HG03571 (cell line): ENCODE data around the gene SBK3.
"Not testable (repeated sequence)": the region's sequence is repeated elsewhere in the genome, so short reads cannot be mapped to it uniquely, and the experiment has no call there.

Experiments
- ATAC-seq: cut with Tn5 transposase; IDR thresholded peaks from one replicate; pipeline ENCODE4 v1.9.1; 2021; ENCODE audit not compliant: unreplicated experiment

The SBK3 gene

DNA sequence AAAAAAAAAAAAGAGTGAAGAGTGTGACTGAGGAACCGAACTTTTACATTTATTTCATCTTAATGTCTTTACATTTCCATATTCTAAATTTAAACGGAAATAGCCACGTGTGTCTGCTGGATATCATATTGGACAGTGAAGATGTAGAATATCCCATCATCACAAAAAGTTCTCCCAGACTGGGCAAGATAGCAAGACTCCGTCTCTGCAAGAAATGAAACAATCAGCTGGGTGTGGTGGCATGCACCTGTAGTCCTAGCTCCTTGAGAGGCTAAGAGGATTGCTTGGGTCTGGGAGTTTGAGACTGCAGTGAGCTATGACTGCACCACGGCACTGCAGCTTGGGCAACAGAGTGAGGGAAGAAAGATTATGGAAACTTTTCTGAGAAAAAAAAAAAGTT is 31.4 kb upstream of the SBK3 start:
- no peak for ATAC-seq

DNA sequence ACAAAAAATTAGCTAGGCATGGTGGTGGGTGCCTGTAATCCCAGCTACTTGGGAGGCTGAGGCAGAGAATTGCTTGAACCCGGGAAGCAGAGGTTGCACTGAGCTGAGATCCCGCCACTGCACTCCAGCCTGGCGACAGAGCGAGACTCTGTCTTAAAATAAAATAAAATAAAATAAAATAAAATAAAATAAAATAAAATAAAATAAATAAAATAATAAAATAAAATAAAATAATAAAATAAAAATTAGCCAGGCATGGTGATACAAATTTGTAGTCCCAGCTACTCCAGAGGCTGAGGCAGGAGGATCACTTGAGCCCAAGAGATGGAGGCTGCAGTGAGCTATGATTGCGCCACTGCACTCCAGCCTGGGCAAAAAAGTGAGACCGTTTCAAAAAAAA is 28.6 kb upstream of the SBK3 start:
- ATAC-seq = not testable (repeated sequence)

DNA sequence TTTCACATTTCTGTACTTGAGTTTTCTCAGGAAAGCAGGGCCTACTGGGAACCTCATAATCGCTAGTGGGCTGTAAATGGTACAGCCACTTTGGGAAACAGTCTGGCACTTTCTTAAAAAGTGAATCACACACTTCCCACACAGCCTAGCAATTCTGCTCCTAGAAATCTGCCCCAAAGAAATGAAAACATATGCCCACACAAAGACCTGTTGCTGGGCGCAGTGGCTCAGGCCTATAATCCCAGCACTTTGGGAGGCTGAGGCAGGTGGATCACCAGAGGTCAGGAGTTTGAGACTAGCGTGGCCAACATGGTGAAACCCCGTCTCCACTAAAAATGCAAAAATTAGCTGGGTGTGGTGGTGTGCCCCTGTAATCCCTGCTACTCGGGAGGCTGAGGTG is 24.1 kb upstream of the SBK3 start:
- not testable (repeated sequence) for ATAC-seq

DNA sequence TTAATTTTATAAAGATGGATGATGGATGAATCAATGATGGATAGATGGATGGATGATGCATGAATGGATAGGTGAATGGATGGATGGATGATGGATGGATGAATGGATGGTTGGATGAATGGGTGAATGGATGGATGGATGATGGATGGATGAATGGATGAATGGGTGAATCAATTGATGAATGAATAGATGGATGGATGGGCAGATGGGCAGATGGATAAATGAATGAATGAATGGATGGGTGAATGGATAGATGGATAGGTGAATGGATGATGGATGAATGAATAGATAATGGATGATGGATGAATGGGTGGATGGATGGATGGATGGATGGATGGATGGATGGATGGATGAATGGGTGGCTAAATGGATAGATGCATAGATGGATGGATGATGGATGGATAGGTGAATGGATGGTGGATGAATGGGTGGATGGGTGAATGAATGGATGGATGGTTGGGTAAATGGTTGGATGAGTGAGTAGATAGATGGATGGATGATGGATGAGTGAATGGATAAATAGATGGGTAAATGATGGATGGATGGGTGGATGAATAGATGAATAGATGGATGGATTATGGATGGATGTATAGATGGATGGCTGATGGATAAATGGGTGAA is 22.5 kb upstream of the SBK3 start:
- ATAC-seq = no peak

DNA sequence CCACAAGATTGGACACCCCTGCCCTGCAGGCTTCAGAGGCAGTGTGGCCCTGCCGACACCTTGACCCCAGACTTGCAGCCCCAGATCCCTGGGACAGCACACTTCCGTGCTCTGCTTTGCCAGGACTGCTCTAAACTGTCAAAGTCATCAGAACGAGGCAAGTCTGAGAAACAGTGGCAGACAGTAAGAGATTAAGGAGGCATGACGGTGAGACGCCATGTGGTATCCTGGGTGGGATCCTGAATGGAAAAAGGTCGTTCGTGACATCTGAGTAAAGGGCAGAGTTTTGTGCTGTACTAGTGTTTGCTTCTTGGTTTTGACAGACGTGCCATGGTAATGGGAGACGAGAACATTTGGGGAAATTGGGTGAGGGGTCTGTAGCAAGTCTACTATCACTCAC is 21.5 kb upstream of the SBK3 start:
- ATAC-seq = no peak

DNA sequence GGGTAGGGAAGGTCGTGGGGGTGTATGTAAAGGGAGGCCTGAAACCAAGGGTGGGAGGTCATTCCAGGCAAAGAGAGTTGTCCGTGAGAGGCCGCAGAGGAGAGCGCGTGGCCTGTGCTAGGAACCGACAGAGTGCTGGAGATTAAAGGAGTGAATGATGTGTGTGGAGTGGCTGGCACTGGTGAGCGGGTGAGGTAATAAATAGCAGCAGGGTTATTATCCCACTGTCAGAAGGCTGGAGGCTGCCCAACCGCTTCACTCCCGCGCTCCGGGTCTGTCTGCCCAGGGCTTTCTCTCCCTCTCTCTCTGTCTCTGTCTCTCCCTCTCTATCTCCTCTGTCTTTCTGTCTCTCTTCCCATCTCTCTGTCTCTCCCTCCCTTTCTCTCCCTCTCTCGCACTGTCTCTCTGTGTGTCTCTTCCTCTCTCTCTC is 17.9 kb upstream of the SBK3 start:
- ATAC-seq = no peak

DNA sequence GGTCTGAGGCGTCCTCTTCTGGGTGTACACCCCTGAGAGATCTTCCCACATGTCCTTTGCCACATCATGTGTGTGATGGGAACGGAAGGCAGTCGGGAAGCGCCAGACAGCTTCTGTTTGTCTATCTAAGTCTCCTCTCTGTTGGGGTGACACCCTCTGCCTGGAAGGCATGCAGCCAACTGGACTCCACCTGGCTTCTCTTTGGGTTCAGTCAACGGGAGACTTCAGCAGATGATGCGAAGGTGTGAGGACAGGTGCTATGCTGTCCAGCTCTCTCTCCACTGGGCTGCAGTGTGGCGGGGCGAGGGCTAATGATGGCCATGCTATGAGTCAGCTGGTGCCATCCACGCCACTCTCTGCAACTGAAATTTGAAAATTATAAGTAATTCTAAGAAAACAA is 14.3 kb upstream of the SBK3 start:
- ATAC-seq = no peak

DNA sequence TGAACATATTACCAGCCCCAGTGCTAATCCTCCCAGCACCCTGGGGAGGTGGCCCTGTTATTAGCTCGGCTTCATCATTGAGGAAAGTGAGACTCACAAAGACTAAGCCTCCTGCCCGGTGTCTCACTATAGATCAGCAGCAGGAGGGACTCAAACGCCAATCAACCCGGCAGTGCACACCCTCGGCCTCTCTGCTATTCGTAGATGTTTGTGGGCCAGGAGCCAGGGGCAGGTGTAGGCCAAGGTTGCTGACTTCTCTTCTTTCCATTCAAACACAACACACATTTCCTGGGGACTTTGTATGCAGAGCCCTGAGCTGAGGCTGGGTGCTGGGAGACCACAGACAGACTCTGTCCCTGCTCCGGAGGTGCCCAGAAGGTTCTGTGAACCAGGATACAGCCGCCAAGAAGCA is 9.4 kb upstream of the SBK3 start:
- ATAC-seq = no peak

DNA sequence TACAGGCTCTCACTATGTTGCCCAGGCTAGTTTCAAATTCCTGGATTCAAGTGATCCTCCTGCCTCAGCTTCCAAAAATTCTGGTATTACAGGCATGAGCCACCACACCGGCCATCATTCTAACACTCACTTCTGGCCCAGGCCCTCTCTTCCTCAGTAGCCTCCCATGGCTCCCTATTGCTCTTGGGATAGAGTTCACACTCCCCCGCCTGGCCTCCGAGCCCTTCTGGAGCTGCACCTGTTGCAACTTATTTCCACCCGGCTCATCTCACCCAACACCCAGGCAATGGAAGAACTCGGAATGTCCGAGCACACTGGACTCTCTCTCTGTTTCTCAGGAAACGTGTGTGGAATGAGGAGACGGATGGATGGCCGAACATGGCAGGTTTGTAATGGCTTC is 9.0 kb upstream of the SBK3 start:
- ATAC-seq = no peak

DNA sequence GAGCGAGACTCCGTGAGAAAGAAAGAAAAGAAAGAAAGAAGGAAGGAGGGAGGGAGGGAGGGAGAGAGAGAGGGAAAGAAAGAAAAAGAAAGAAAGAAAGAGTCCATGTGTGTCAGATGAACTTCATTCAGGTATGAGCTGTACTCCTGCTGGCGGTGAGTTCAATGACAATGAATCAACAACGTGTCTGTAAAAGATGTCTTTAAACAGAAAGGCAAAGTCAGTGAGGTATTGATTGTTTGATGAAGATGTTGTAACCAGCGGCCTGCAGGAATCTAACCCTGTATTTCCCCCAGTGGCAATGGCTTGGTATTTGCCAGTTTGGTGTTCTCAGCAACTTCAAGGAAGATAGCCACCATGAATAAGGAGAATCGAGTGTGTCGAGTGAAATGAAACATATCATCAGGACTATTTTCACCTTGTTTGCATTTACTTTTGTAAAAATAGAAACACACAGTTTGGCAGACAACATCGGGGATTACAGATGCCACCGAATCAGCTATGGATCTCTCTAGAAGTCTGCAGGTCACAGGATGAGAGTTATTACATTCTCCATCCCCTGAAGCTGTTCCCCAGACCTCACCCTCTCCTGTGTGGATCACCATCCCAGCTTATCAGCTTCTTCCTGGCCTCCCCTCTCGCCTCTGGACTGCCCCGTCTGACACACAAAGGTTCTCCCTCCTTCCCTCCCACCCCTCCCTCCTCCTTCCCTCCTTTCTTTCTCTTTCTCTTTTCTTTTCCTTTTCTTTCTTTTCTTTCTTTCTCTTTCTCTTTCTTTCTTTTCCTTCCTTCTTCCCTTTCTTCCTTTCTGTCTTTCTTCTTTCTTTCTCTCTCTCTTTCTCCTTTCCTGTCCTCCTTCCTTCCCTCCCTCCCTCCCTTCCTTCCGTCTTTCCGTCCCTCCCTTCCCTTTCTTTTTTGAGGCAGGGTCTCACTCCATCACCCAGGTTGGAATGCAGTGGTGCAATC is 8.2 kb upstream of the SBK3 start:
- ATAC-seq = no peak

DNA sequence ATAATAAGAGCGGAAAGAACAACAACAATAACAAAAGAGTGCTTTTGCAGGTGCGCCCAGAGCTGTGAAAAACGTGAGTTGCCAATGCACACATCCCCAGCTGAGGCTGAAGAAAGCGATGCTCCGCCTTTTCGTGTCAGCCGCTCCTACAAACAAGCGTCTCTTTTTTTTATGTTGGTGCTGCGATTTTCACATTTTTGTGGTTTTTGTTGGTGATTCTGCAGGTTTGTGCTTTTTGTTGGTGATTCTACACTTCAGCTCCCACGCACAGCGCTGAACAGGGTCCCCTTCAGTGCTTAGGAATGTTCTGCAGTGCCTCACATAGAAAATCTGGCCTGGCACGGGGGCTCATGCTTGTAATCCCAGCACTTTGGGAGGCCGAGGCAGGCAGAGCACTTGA is 7.3 kb upstream of the SBK3 start:
- no peak for ATAC-seq

DNA sequence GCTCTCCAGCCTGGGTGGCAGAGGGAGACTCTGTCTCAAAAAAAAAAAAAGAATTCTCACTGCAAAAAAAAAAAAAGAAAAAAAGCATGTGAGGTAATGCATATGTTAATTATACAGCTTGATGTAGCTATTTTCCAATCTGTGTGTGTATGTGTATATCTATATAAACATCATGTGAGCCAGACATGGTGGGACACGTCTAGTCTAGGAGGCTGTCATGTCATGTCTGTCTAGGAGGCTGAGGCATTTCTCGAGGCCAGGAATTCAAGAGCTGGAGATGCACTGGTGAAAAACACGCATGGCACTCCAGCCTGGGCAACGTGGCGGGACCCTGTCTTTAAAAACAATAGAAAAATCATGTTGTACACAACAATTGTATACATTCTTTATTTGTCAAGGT is 6.9 kb upstream of the SBK3 start:
- no peak for ATAC-seq

DNA sequence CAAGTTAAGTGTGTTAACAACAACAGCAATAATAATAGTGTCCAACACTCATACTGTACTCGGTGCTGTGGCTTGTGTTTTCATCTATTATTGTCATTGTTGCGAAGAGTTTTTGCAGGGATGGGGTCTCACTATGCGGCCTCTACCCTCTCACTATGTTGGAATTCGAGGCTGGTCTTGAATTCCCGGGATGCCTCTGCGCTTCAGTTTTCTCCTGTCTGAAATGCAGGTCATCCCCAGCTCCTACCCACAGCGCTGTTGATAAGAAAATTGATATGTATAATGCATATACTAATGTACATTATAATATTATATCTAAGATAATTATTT is 4.9 kb upstream of the SBK3 start:
- no peak for ATAC-seq

DNA sequence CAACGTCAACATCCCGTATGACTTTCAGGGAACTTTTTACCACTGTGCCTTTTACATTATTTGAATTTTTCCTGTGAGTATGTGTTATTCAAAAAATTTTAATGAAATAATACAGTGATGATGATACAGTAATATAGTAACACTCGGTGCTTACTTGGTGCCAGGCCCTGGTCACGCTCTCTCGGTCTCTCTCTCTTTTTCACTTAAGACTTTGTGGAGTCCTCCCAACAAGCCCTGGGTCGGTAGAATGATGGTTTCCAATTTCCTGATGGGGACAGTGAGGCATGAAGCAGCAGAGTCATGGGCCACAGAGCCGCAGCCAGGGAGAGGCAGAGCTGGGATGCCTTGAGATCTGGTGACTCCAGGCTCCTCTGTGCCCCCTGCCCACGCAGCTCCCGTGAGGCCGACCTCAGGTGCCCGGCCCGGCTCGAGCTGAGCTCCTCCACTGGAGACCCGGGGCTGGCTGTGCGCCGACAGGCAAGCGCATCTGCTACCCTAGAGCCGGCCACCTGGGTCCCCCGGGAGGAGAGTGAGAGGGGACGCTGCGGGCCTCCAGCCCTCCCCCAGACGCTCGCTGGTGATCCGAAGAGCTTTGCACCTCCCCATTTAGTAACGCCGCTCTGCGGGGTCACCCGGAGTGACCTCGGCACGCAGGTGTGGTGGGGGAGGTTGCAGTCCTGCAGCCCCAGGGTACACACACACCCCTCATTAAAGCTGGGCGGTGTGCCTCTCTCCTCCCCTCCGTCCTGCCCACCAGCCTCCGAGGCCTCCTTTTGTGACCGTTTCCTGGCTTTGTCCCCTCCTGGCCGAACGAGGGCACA is 4.4 kb upstream of the SBK3 start:
- no peak for ATAC-seq

DNA sequence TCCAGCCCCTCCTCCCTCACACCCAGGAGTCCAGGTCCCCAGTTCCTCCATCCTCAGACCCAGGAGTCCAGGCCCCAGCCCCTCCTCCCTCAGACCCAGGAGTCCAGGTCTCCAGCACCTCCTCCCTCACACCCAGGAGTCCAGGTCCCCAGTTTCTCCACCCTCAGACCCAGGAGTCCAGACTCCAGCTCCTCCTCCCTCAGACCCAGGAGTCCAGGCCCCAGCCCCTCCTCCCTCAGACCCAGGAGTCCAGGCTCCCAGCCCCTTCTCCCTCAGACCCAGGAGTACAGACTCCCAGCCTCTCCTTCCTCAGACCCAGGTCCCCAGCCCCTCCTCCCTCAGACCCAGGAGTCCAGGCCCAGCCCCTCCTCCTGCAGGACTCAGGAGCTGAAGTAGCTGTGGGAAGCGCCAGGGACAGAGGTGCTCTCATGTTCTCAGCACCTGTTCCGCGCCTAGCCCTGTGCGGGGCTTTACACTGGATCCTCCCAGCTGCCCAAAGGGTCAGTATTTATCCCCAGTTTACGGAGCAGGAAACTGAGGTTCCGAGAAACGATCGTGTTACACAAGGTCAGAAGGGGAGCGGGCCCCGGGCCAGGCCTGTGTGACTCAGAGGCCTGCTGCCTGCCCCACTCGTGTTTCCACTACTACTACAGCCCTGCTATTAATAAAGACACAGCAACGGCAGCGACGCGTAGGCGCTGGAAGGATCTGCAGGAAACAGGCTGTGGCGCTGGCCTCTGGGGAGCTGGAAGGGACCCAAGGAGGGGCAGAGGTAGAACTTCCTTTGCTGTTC is 1.7 kb upstream of the SBK3 start:
- ATAC-seq = no peak

DNA sequence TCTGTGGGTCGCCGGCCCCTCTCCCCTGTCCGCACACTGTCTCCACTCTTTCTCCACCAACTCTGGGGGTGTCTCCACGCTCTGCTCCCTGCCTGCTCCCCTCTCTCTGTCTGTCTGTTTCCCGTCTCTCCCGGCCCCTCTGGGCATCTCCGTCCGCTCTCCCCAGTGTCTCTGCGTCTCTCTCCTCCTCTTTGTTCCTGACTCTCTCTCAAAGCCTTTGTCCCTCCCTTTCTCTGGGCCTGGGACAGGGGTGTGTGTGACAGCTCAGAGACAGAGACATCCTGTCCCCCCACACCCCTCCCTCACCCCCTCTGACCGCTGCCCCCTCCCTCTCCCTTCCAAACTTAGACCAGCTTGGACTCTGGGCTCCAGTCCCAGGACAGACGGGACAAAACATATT is 668 bp upstream of the SBK3 start:
- no peak for ATAC-seq

DNA sequence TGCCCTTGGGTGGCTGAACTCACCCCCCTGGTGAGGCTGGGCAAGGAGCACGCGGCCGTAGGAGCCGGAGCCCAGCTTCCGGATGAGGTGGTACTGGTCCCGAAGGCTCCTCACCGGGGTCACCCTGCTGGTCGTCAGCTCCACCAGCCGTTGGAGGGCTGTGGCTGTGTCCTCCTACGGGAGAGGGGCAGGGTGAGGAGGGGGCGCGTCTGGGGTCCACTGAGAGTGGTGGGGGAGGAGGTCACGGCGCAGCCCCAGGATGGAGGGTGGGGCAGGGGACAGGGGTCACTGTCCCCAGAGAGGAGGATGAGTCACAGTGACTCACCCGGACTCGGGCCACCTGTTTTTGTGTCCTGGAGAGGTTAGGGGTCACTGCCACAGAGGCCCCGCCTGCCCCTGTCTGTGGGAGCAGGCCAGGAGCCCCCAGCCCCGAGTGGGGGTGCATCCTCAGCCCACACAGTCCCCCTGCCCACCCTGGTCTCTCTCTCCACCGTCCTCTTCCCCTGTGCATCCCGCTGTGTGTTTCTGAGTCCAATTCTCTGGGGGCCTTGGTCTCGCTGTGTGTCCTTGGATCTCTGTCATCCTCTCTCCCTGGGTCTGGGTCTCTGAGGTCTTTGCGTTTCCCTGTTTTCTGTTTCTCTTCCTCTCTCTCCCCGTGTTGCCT is 435 bp downstream of the SBK3 start:
- ATAC-seq = no peak

DNA sequence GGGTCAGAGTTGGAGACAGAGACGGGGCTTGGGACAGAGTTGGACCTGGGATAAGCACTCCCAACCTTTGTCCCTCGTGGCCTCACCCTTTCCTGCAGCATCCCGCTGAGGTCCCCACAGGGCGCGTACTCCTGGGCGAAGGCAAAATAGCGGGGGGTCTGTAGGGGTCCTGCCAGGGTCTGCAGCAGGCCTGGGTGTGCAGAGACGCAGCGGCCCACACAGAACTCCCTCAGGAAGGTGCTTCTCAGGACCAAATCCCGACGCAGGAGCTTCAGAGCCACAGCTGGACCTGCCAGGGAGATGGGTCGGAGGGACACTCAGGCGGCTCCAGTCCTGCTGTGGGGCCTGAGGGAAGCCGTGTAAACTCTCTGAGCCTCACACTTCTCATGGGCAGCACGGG is 1.3 kb downstream of the SBK3 start:
- no peak for ATAC-seq

DNA sequence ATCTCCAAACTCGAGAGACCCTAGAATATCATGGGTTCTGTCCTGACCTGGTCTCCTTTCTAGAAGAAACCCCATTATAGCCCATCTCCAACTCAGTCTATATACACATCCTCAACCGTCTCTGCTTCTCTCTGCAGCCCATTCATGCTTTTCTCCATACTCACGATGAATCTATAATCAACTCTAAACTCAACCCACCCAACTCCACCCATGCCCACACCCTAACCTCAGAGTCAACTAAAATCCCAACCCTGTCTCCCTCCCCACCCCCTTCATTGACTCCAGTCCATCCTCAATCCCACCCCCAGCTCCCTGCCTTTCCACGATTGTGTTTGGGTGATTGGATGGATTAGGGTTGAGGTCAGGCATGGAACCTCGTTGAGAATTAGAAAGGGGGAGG is 1.8 kb downstream of the SBK3 start:
- ATAC-seq = no peak

DNA sequence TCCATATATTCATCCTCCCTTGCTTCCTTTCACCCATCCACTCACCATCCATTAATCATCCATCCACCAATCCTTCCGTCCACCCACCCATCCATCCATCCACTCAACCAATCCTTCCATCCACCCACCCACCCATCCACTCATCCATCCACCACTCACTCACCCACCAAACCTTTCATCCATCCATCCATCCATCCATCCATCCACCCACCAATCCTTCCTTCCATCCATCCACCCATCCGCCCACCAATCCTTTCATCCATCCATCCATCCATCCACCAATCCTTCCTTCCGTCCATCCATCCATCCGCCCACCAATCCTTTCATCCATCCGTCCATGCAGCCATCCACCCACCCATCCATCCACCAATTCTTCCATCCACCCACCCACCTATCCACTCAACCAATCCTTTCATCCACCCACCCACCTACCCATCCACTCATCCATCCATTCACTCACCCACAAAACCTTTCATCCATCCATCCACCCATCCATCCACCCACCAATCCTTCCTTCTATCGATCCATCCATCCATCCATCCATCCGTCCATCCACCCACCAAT is 3.0 kb downstream of the SBK3 start:
- no peak for ATAC-seq
